GM19238 (cell line): ENCODE data around the gene HDHD2.
A peak's percentile ranks its signal among the peaks of the same experiment; 100 is the strongest.
"Not testable (repeated sequence)": the region's sequence is repeated elsewhere in the genome, so short reads cannot be mapped to it uniquely, and the experiment has no call there.

Source experiments
- DNase-seq: peaks from one replicate; pipeline ENCODE4 v3.0.0; 2011; ENCODE audit warnings: low spot score; ENCODE audit not compliant: insufficient read length

HDHD2 gene, protein sequence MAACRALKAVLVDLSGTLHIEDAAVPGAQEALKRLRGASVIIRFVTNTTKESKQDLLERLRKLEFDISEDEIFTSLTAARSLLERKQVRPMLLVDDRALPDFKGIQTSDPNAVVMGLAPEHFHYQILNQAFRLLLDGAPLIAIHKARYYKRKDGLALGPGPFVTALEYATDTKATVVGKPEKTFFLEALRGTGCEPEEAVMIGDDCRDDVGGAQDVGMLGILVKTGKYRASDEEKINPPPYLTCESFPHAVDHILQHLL

DNA sequence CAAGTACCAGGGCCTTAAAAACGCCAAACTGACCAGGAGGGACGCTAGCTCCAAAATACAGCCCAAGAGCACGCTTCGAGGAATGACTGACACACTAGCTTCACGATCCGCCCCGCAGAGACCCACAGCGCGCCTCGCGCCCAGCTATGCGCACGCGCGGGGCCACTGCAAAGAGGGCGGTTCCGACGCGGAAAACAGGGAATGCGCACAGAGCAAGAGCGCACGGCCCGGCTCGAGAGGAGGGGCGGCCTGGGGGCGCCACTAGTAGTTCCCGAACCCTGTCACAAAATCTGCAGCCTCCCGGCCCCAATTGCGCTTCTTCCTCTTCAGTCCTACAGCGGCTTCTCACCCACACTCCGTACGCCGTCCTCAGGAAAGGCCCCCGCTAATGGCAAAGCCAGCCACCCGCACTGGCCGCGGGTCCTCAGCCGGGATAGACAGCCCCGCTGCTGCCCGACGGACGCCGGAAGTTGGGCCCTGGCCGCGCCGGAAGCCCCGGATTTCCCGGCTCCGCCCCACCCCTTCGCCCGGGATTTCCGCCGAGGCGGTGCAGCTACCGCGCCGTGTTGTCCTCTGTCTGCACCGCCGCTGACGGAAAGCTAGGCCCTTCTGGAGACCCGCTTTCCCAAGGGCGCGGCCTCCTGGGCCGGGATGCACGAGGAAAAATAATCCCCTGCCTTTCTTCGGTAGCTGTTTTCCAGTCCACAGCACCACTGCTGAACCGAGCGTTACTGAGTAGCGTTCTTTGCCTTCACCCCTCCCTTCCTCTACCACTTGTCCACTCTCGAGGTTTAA lies at the start of gene HDHD2:
TSS of gene HDHD2 (minus strand) at position 472 of the 795 bp plus-strand sequence. CDS start 14,061 bp downstream, outside the sequence.
- peak; percentile 70 for DNase-seq

DNA sequence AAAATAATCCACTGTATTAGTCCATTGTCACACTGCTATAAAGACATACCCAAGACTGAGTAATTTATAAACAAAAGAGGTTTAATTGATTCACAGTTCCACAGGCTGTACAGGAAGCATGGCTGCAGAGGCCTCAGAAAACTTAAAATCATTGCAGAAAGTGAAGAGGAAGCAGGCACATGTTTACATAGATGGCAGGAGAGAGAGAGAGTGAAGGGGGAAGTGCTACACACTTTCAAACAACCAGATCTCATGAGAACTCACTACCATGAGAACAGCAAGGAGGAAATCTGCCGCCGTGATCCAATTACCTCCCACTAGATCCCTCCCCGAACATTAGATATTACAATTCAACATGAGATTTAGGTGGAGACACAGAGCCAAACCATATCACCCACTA lies 45.7 kb upstream of the HDHD2 start:
- DNase-seq = not testable (repeated sequence)

DNA sequence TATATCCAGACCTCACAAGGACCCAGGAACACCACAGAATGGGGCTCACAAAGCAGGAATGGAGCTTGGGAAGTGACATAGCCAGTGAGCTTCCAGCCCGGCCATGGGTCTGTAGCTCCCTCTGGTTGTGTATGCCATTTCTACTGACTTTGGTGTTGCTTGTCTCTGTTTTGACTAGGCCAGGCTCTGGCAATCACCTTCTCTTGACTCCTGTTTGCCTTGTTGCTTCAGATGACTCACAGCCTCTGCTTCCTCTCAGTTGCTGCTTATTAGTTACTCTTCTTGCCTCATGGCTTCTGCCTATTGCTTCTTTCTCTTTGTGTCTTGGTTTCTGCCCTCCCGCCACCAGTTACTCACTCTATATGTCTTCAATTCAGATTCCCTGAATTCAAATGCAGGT lies 41.7 kb upstream of the HDHD2 start:
- no peak for DNase-seq

DNA sequence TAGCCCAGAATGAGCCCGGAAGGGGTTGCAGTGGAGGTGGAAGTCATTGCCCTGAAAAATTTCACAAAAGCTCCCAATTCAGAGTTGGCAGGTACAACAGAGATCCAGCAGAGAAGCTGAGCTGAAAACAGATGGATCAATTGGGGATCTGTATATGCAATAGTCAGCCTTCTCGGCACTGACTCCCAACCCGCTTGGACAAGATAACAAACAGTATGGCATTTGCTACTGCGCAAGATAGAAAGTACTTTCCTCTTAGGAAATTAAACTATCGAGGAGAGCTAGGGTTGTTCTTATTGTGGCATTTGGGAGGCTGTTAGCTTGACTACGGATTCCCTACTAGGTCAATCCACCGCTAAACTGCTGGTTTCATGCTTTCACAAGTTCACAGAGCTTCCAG lies 37.4 kb upstream of the HDHD2 start:
- no peak for DNase-seq

DNA sequence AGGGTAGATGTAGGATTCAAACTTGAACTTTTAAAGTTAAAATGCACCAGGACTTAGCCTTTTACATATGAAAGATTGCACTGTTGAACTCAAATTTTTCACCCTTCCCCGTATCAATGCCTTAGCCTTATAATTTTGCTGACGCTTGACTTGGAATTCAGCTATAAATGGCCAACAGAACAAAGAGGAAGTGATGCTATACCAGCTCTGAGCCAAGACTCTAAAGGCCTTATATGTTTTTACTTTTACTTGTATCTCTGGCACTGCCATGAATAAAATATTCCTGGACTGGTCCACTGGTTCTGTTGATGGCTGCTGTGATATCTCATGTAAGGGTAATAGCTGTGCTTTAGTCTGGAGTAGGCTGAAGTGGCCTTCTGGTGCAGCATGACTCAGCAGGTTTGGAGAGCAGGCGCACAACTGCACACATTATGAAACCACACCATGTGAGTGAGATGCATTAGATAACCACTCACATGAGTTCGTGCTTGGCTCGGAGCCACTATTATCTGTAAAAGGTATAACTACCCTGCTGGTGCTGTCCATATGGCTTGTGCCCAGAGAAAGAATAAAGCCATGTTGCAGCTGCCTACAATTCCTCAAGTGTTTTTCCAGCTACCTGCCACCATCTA lies 34.2 kb upstream of the HDHD2 start:
- DNase-seq = no peak

DNA sequence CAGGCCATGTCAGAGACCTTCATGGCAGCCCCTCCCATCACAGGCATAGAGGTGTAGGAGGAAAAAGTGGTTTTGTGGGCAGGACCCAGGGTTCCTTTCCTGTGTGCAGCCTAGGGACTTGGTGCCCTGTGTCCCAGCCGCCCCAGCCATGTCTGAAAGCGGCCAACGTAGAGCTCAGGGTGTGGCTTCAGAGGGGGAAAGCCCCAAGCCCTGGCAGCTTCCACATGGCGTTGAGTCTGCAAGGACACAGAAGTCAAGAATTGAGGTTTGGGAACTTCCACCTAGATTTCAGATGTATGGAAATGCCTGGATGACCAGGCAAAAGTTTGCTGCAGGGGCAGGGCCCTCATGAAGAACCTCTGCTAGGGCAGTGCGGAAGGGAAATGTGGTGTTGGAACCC lies 31.9 kb upstream of the HDHD2 start:
- DNase-seq = not testable (repeated sequence)

DNA sequence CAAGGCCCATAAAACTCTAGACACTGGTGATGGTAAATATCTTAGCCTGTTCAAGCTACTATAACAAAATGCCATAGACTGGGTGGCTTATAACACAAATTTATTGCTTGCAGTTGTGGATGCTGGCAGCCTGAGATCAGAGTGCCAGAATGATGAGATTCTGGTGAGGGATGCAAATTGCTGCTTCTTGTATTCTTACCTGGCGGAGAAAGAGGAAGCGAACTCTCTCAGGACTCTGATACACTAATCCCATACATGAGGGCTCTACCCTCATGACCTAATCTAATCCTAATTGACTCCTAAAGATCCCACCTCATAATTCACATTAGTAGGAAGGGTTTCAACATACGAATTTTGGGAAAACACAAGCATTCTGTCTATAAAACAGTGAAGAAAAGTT lies 30.5 kb upstream of the HDHD2 start:
- DNase-seq = no peak

DNA sequence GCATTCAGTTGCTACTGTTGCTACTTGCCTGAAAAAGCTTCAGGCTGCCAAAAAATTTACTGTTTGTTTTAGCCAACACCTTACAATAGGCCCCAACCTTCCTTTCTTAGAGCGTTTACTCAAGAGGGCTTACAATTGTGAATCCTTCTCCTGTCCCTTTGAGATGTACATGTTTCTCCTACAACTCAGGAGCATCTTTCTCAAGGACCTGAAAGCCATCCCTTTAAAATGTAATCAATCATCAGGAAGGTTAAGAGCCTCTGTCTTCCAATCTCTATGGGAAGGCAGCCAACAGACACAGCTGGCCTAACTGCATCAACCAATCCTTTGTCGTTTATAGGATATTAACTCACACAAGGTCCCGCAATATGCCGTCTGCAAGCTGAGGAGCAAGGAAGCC lies 29.2 kb upstream of the HDHD2 start:
- DNase-seq = no peak

DNA sequence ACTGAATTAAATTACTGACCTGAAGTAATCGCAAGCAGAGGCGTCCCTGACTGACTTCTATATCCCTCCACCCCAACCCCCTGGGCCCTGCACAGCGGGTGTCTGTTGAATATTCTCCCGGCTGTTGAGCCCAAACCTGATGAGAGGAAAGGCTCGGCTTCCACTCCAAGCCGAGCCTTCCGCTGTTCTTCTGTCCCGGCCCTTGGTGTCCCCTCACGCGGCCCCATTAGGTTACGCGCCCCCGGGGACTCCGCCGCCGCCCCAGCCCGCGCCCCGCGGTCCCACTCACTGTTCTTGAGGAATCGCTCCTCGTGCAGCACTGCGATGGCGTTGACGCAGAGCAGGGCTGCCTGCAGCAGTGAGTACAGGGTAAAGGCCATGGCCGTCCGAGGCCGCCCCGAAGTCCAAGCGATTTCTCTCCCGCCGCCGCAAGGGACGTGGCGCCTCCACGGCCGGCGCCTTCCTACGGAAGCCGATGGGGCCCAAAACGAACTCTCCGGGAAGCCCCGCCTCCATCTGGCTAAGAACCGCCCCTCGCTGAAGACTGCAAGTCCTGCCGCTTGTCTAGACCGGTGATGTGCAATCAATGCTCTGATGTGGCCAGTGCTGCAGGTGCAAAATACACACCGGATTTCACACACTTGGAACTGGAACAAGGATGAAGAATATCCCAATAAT lies 25.7 kb upstream of the HDHD2 start, which contains the start of gene IER3IP1:
TSS of gene IER3IP1 (minus strand) at position 467 of the 678 bp plus-strand sequence. CDS start at position 380, 87 bp downstream.
- DNase-seq = peak; percentile 73

DNA sequence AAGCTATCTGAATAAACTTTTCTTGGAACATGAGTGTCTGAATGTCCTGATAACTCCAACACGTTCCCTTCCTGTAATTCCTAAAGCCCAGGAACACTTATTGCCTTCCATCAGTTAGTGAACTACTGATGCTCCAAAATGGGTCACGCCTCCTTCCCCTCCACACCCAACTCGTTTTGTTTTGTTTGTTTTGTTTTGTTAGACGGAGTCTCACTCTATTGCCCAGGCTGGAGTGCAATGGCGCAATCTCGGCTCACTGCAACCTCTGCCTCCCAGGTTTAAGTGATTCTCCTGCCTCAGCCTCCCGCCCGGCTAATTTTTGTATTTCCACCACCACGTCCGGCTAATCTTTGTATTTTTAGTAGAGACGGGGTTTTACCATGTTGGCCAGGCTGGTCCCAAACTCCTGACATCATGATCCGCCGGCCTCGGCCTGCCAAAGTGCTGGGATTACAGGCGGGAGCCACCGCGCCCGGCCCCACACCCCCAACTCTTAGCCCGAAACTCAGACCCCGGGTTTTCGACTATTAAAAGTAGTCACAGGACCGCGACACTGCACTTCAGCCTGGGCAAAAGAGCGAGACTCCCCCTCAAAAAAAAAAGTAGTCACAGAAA lies 25.1 kb upstream of the HDHD2 start:
- DNase-seq = no peak

DNA sequence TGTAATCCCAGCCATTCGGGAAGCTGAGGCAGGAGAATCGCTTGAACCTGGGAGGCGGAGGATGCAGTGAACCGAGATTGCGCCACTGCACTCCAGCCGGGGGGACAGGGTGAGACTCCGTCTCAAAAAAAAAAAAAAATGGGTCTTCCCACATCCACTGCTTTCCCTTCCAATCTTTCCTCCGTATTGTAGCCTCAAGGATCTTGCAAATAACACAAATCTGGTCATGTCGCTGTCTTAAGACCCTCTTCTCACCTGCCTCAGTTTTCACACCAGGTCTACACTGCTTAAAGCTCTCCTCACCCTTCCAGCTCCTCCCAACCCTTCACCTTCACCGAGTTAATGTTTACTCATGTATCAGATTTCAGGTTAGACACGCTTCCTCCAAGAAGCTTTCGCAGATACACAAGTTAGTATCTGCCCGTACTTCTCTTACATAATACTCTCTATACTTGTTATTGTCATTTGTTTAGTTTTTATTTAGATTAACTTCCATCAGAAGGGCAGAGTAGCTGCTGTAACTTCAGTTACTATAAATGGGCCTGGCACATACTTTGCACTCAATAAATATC lies 24.3 kb upstream of the HDHD2 start:
- no peak for DNase-seq

DNA sequence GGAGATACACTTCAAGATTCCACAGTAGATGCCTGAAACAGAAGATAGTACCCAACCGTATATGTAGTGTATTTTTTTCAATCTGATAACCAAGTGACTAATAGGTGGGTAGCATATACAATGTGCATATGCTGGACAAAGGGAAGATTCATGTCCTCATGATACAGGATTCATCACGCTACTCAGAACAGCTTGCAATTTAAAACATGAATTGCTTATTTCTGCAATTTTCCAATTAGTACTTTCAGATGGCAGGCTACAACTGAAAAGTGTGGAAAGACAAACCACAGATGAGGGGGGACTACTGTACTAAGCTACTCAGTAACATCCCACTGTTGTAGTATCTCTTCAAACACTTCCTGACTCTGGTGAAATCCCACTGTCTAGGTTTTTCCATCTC lies 22.2 kb upstream of the HDHD2 start:
- no peak for DNase-seq

DNA sequence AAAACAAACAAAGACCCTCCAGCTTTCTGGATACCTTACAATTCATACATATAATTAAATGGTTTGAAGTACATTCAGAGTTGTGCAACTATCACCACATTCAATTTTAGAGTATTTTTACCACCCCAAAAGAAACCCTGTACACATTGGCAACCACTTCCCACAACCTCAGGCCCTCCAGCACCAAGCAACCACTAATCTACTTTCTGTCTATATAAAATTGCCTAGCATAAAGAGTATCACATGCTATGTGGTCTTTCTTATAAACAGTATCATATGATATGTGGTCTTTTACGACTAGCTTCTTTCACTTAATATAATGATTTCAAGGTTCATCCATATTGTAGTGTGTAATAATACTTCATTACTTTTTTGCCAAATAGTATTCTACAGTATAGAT lies 18.6 kb upstream of the HDHD2 start:
- no peak for DNase-seq

DNA sequence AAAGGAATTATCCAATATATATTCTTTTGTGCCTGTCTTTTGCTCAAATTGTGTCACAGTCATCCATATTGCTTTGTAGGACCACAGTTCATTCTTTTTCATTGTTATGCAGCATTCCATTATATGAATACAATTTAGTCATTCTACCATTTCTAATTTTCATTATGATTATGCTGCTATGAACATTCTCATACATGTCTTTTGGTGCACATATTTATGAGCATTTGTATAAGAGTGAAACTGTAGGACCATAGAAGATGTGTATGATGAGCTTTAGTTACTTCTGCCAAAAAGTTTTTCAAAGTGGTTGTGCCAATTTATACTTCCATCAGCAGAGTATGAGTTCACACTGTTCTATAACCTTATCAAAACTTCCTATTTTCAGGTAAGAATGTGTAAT lies 18.2 kb upstream of the HDHD2 start:
- no peak for DNase-seq

DNA sequence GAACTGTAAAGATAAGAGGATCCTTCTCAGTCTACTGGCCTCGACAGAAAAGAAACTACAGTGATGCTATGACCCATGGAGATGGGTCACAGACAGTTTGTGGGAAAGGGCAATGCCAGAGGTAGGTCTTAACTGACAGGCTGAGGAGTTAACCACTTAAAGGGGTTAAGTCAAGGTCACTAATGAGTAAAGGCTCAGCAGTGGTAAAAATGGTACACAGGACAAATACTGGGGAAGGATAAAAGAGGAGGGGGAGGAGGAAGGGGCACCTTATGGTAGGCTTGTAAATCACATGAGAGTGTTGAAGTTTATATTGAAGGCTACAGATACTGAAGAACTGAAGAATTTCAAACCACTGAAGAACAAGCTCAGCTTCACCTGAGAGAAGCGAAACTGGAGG lies 16.0 kb upstream of the HDHD2 start:
- DNase-seq = no peak

DNA sequence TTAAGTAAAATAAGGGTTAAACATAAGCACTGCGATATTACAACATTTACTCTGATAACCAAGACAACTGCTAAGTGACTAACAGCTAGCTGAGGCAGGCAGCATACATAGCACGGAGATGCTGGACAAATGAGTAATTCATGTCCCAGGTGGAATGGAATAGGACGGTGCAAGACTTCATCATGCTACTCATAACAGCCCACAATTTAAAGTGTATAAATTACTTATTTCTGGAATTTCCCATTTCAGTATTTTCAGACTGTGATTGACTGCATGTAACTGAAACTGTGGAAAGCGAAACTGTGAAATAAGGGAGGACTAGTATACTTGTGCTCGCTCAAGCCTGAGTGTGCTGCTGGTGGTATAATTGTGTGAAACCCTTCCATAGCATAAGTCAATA lies 12.9 kb upstream of the HDHD2 start:
- no peak for DNase-seq

DNA sequence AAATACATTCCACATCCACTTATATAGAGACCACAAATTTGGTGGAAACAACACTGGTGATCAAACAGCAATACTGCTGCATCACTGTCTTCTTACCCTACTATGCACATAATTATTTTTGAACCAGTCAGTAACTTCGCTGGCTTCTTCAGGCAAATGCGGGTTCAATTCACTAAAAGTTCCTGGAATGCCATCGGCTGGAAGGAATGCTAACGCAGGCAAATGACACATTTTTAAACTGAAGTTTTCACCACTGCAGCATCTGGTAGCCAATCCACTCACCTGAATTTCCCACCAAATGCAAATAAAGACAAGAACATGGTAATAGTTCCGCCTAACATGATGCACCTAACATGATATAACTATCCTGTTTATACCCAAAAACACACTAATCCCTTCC lies 10.0 kb upstream of the HDHD2 start:
- no peak for DNase-seq

DNA sequence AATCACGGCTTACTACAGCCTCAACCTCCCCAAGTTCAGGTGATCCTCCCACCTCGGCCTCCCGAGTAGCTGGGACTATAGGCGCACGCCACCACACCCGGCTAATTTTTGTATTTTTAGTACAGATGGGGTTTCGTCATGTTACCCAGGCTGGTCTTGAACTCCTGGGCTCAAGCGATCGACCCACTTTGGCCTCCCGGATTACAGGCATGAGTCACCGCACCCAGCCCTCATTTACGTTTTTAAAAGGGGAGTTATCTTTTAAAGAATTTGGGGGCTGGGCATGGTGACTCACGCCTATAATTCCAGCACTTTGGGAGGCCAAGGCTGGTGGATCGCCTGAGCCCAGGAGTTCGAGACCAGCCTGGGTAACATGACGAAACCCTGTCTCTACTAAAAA lies 8.1 kb upstream of the HDHD2 start:
- not testable (repeated sequence) for DNase-seq

DNA sequence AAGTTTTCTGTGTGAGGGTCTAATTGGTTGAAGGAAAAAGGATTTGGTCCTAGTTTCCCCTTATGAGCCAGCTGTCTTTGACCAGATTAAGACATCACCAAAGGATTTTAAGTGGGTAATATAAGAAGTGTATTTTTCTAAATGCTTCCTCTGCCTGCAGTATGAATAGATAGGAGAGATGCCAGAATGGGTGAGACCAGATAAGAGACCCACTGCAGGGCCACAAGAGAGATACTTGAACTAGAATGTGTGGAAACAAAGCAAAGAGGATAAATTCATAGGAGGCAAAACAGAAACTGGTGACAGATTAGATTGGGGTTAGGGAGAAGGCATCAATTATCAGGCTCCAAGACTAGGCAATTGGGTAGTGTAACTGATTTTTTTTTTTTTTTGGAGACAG lies 1.1 kb upstream of the HDHD2 start:
- no peak for DNase-seq

DNA sequence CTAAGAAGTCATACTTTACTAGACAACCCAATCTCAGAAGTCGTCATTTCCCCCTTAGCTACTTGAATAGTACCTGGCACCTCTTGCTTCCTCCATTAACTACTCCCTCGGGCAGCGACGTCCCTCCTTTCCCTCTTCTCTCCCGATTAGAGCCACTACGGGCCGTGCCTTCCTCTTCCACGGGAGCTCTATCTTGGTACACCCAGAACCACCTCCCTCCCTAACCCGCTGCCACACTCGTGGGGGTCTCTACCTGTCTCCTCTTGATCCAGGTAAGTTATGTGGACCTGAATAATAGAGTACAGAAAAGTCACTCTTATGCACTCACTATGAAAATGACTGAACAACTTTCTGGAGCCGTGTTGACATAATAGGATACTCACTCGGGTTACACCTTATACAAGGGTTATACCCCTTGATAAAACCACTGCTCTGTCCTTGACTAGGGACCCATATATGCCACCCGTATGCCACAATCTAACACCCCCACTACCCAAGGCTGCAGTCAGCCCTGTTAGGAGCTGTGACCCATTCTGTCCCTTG lies 595 bp upstream of the HDHD2 start:
- DNase-seq = no peak
